K562 (cell line): ENCODE data around the gene PDZD8. TPM values are rescaled to one million over a fixed set of nuclear protein-coding genes. Genes with fewer than 3 reads are reported as not detected.
A peak's percentile ranks its signal among the peaks of the same experiment; 100 is the strongest.

Source experiments
- ATF1 ChIP-seq, 2 experiments: fragments of 450-650 bp in 1 of 2; IDR thresholded peaks; 2 replicates each; pipeline ENCODE4 v1.6.1; 2016; ENCODE audit warnings: missing compliant biosample characterization in 1 of 2, missing genetic modification characterization in 1 of 2
- HDAC3 ChIP-seq: fragments of 450-650 bp; IDR thresholded peaks from 2 replicates; pipeline ENCODE4 v1.6.1; 2018; ENCODE audit warnings: borderline replicate concordance, mild to moderate bottlenecking, moderate library complexity; ENCODE audit not compliant: partially characterized antibody
- JUND ChIP-seq, 2 experiments: IDR thresholded peaks; 2 replicates in 1 of 2; 3 replicates in 1 of 2; pipeline ENCODE4 v1.6.1; 2011; ENCODE audit warnings: borderline replicate concordance in 2 of 2, low read depth in 2 of 2, low read length in 2 of 2, improper control_type of control experiment in 1 of 2, missing biosample characterization in 1 of 2, missing genetic modification characterization in 1 of 2, missing genetic modification reagents in 1 of 2
- NELFE ChIP-seq: IDR thresholded peaks from 2 replicates; pipeline ENCODE4 v1.6.1; 2011; ENCODE audit warnings: mild to moderate bottlenecking; ENCODE audit not compliant: insufficient read depth, insufficient read length
- NONO ChIP-seq, 2 experiments: fragments of 200-400 bp in 1 of 2; fragments of 450-650 bp in 1 of 2; formaldehyde crosslinking in 1 of 2; IDR thresholded peaks; 2 replicates each; pipeline ENCODE4 v1.6.1; 2017; ENCODE audit warnings: low read depth in 2 of 2, mild to moderate bottlenecking in 2 of 2, moderate library complexity in 2 of 2, low read length in 1 of 2
- NRF1 ChIP-seq, 2 experiments: fragments of 450-650 bp; IDR thresholded peaks in 1 of 2; conservative IDR thresholded peaks in 1 of 2; 2 replicates each; pipeline ENCODE4 v1.6.1; 2014; ENCODE audit warnings: mild to moderate bottlenecking in 2 of 2
- RBM25 ChIP-seq: fragments of 200-400 bp; formaldehyde crosslinking; IDR thresholded peaks from 2 replicates; pipeline ENCODE4 v1.6.1; 2018; ENCODE audit warnings: low read length, low read depth, moderate library complexity; ENCODE audit not compliant: severe bottlenecking
- SMAD3 ChIP-seq: fragments of 450-650 bp; formaldehyde crosslinking; conservative IDR thresholded peaks from 2 replicates; pipeline ENCODE4 v1.4.0; 2020; ENCODE audit warnings: mild to moderate bottlenecking
- ZBTB7A ChIP-seq: IDR thresholded peaks from 2 replicates; pipeline ENCODE4 v1.6.1; 2011; ENCODE audit warnings: low read depth, mild to moderate bottlenecking, low read length, moderate library complexity, borderline replicate concordance; ENCODE audit not compliant: control insufficient read depth
- ZNF696 ChIP-seq: fragments of 250-450 bp; sonication (Bioruptor Pico); conservative IDR thresholded peaks from 2 replicates; pipeline ENCODE4 v1.4.0; 2020; ENCODE audit warnings: mild to moderate bottlenecking, moderate library complexity
- ZNF79 ChIP-seq: fragments of 250-450 bp; sonication (Bioruptor Pico); IDR thresholded peaks from 2 replicates; pipeline ENCODE4 v1.4.0; 2020; ENCODE audit warnings: low read depth, mild to moderate bottlenecking, moderate library complexity
- polyA plus RNA-seq, 8 experiments: library from polyadenylated mRNA; depleted of rRNA in 4 of 8; stranded (reverse) in 5 of 8; unstranded in 3 of 8; fragments of >200 nt; fragmentation: Nextera tagmentation in 2 of 8; fragmentation: Illumina TruSeq in 1 of 8; extraction: Ambion mirVana in 2 of 8; extraction: Trizol in 1 of 8; gene quantifications; 2 replicates each; pipeline versions ENCODE4 v1.2.1 to v1.2.3, GENCODE V29; 2011 to 2014; ENCODE audit warnings: inconsistent platforms in 1 of 8, missing spikeins in 1 of 8
- total RNA-seq, 7 experiments: library from RNA; depleted of rRNA in 6 of 7; stranded (reverse); fragments of >200 nt in 6 of 7; fragmentation: Illumina TruSeq in 2 of 7; extraction: Trizol in 2 of 7; gene quantifications; 2 replicates each; pipeline versions ENCODE4 v1.2.1 to v1.2.3, GENCODE V29; 2011 to 2021; ENCODE audit warnings: low replicate concordance in 1 of 7
- TF ChIP-seq, protein P1 (sequence below): fragments of 250-450 bp; sonication (Bioruptor Pico); IDR thresholded peaks from 2 replicates; pipeline ENCODE4 v1.8.0; 2022; ENCODE audit warnings: inconsistent platforms
- TF ChIP-seq, protein P2 (sequence below): fragments of 450-650 bp; formaldehyde crosslinking; IDR thresholded peaks from 2 replicates; pipeline ENCODE4 v1.4.0; 2020; ENCODE audit warnings: mild to moderate bottlenecking, moderate library complexity

PDZD8 gene
- total and polyA plus RNA-seq, 9 of the 15 experiments (the other 6 are each of a cell fraction or from before 2014, with no cell fraction given): 5.5 to 53.4 (median 36.8) TPM

DNA sequence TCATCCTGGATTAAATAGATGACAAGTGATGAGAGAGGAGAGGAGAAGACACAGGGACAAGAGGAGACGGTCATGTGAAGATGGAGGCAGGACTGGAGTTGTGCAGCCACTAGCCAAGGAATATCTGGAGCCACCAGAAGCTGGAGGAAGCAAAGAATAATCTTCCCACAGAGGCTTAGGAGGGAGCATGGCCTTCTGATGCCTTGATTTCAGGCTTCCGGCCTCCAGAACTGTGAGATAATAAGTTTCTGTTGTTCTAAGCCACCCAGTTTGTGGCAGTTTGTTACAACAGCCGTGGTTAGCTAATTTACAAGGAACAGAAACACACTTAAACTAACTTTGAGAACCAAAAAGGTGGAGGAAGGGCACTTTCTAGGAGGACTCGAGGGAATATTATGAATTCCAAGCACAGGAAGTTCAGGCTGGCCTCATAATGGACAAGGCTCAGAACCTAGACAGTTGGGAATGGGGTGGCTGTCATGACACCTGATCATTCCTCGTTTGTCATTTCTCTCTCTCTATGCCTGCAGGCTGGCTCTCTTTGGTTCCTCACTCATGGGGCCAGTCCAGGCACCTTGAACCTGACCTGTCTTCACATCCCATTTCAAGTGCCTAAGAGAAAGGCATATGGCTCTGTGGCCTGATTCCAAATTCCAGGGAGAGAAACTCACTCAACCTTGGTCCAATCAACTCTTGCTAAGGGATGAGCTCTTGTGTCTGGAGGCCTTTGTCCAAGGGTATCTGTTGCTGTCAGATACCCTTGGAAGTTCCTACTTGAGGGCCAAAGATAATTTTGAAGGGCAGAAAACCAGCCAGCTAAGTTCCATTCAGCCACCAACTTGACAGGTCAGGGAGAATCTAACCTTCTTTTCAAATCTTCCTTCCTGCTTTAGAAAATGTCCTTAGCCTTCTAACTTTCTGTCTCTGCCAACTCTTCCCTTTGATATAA, 33.5 kb upstream of the PDZD8 start (continued):
- TF ChIP-seq RBM25 (no peak), SMAD3 (CRISPR knock-in tag) (no peak), HDAC3 (no peak), ZNF696 (no peak), JUND (IDR thresholded peaks at IDR 0.05; ENCODE audit: borderline replicate concordance, low read depth, low read length) (0 out of 2 replicates have a peak, but pooled peaks have one; percentile 2), JUND (tag; IDR thresholded peaks at IDR 0.05; ENCODE audit: borderline replicate concordance, low read depth, low read length) (no peak), ZBTB7A (no peak), NONO (IDR thresholded peaks at IDR 0.05; ENCODE audit: low read depth in 2 of 2, low read length in 1 of 2) (no peak), ATF1 (CRISPR knock-in tag; IDR thresholded peaks at IDR 0.05) (no peak), ATF1 (tag; IDR thresholded peaks at IDR 0.05) (no peak), NRF1 (conservative IDR thresholded peaks at IDR 0.05 in 1 of 2, IDR thresholded peaks at IDR 0.05 in 1 of 2) (no peak), ZNF79 (CRISPR knock-in tag) (no peak), NELFE (no peak)
- TF ChIP-seq, protein P1, sequence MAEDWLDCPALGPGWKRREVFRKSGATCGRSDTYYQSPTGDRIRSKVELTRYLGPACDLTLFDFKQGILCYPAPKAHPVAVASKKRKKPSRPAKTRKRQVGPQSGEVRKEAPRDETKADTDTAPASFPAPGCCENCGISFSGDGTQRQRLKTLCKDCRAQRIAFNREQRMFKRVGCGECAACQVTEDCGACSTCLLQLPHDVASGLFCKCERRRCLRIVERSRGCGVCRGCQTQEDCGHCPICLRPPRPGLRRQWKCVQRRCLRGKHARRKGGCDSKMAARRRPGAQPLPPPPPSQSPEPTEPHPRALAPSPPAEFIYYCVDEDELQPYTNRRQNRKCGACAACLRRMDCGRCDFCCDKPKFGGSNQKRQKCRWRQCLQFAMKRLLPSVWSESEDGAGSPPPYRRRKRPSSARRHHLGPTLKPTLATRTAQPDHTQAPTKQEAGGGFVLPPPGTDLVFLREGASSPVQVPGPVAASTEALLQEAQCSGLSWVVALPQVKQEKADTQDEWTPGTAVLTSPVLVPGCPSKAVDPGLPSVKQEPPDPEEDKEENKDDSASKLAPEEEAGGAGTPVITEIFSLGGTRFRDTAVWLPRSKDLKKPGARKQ (CRISPR knock-in tag): no peak
- TF ChIP-seq, protein P2, sequence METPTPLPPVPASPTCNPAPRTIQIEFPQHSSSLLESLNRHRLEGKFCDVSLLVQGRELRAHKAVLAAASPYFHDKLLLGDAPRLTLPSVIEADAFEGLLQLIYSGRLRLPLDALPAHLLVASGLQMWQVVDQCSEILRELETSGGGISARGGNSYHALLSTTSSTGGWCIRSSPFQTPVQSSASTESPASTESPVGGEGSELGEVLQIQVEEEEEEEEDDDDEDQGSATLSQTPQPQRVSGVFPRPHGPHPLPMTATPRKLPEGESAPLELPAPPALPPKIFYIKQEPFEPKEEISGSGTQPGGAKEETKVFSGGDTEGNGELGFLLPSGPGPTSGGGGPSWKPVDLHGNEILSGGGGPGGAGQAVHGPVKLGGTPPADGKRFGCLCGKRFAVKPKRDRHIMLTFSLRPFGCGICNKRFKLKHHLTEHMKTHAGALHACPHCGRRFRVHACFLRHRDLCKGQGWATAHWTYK (CRISPR knock-in tag): no peak
